GM10266 (cell line): ENCODE results near the gene BCAS4.

ENCODE experiments used
- DNase-seq: peaks from one replicate; pipeline ENCODE4 v3.0.0; 2012; ENCODE audit errors: extremely low spot score
- CTCF ChIP-seq: IDR thresholded peaks from 2 replicates; pipeline ENCODE4 v1.5.1; 2012; ENCODE audit warnings: mild to moderate bottlenecking, low read depth; ENCODE audit not compliant: control insufficient read depth, insufficient read depth; ENCODE audit errors: missing control alignments

The BCAS4 gene

GRCh38 chr20:50891138-50891537 lies 96.3 kb downstream of the BCAS4 start:
- DNase-seq = no peak
- TF ChIP-seq CTCF = no peak

DNA sequence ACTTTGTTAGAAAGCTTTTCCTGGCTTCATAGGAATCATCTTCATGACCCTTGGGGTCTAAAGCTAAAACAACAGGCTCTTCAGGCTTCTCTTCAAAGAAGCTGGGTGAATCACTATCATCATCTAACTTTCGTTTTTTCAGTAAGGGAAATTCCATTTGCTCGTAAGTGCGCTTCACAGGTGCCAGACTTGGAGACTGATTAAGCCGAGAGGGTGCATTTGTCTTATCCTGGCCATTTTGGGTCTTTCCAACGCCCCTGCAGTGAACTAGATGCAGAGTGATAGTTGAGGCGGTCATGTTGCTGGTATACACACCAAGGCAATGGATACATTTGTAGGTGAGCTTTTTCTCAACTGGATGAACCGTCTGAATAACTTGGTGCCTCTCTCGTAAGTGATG lies 97.5 kb downstream of the BCAS4 start:
- no peak for TF ChIP-seq CTCF

GRCh38 chr20:50893620-50894019 lies 98.8 kb downstream of the BCAS4 start:
- no peak for TF ChIP-seq CTCF
- no peak for DNase-seq

More for the DNA sequence above, 97.5 kb downstream of the BCAS4 start:
- DNase-seq = no peak

DNA sequence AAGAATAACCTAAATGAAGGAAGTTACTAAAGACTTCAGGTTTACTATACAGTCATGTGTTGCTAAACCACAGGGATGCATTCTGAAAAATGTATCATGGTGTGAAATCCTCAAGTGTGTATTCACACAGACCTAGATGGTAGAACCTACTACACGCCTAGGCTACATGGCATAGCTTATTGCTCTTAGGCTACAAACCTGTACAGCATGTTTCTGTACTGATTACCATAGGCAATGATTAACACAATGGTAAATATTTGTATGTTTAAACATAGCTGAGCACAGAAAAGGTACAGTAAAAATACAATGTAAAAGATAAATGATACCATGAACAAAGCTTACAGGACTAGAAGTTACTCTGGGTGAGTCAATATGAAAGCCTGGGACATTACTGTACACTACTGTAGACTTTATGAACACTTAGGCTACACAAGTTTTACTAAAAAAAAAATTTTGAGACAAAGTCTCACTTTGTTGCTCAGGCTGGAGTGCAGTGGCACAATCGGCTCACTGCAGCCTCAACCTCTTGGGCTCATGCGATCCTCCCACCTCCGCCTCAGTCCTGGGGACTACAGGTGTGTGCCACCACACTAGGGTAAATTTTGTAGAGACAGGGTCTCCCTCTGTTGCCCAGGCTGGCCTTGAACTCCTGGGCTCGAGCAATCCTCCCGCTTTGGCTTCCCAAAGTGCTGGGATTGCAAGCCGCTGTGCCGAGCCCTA lies 100.4 kb downstream of the BCAS4 start:
- no peak for TF ChIP-seq CTCF
- no peak for DNase-seq

GRCh38 chr20:50898475-50898874 lies 103.6 kb downstream of the BCAS4 start:
- no peak for DNase-seq
- no peak for TF ChIP-seq CTCF

- DNase-seq = no peak
- no peak for TF ChIP-seq CTCF
Observed at GRCh38 chr20:50900261-50900660, 105.4 kb downstream of the BCAS4 start.

- no peak for TF ChIP-seq CTCF
- DNase-seq = no peak
Observed at GRCh38 chr20:50901301-50901700, 106.4 kb downstream of the BCAS4 start.
